Measurements from ENCODE around the gene RUNX3. TPM values are rescaled to one million over a fixed set of nuclear protein-coding genes. Genes with fewer than 3 reads are reported as not detected.

The RUNX3 gene
- total RNA-seq, 1 experiment from 2014 or later, result 22.6 TPM

- Histone ChIP-seq H3K27me3 (ENCODE audit: insufficient read depth, low read length) (no peaks in the 10 kb centered on the region), H3K36me3 (ENCODE audit: control insufficient read depth in 1 of 2, insufficient read depth in 2 of 2, low read length in 2 of 2) (no peaks in the 10 kb centered on the region; a peak in 2 of 4 replicates), H3K79me2 (ENCODE audit: insufficient read depth, low read length) (no peaks in the 10 kb centered on the region), H3K4me1 (ENCODE audit: control insufficient read depth in 1 of 2, insufficient read depth in 2 of 2, low read length in 2 of 2) (no peaks in the 10 kb centered on the region), H3K9me2 (ENCODE audit: insufficient read depth) (no peaks in the 10 kb centered on the region), H3K4me2 (ENCODE audit: low read length) (no peak overlapping the region), H3K9ac (ENCODE audit: low read length) (no peak overlapping the region), H3K9me3 (ENCODE audit: control insufficient read depth in 1 of 2, insufficient read depth in 1 of 2, low read depth in 1 of 2, low read length in 2 of 2) (no peaks in the 10 kb centered on the region), H3K4me3 (replicated peaks in 1 of 2; ENCODE audit: low read depth in 1 of 2, low read length in 2 of 2) (no peak overlapping the region), H3K27ac (ENCODE audit: low read depth, low read length) (no peak overlapping the region), H4K20me1 (ENCODE audit: insufficient read depth) (no peaks in the 10 kb centered on the region), H2AFZ (ENCODE audit: low read depth, low read length, poor library complexity, severe bottlenecking) (no peak overlapping the region)
- ATAC-seq (no peak), DNase-seq (ENCODE audit: low read depth, low spot score) (no peak)
- CTCF ChIA-PET, result no interaction called here
- RAD21 ChIA-PET (ENCODE audit: low non-redundant PET in 1 of 2, low total read pairs in 2 of 2, uncharacterized antibody in 2 of 2, unreplicated experiment in 2 of 2), result no interaction called here
- intact Hi-C loops (cut with micrococcal nuclease), result no loop called here
- POLR2A ChIA-PET, result no interaction called here
- no TSS peak for BruUV-seq (replicated peaks)
- no peak for TF ChIP-seq ZNF274 (IDR thresholded peaks at IDR 0.05; ENCODE audit: low read depth, low read length)
- TF ChIP-seq SRF (IDR thresholded peaks at IDR 0.05; ENCODE audit: low read depth), result no peak
- TF ChIP-seq SP1 (IDR thresholded peaks at IDR 0.05; ENCODE audit: low read depth), result no peak
- no peak for TF ChIP-seq SIN3A (IDR thresholded peaks at IDR 0.05; ENCODE audit: low read depth)
- no peak for TF ChIP-seq ELF1 (IDR thresholded peaks at IDR 0.05; ENCODE audit: borderline replicate concordance, low read depth)
- no peak for TF ChIP-seq ZFX (IDR thresholded peaks at IDR 0.05)
- no peak for TF ChIP-seq ZBTB33 (IDR thresholded peaks at IDR 0.05; ENCODE audit: extremely low read depth, insufficient replicate concordance, low read length)
- TF ChIP-seq EZH2phosphoT487 (IDR thresholded peaks at IDR 0.05; ENCODE audit: borderline replicate concordance), result no peak
- no peak for TF ChIP-seq FOSL1 (IDR thresholded peaks at IDR 0.05; ENCODE audit: low read depth)
- TF ChIP-seq TCF7L2 (IDR thresholded peaks at IDR 0.05; ENCODE audit: borderline replicate concordance, extremely low read depth, insufficient read depth, insufficient read length), result no peak
- TF ChIP-seq REST (IDR thresholded peaks at IDR 0.05; ENCODE audit: low read depth), result no peak
- no peak for TF ChIP-seq RAD21 (IDR thresholded peaks at IDR 0.05; ENCODE audit: low read depth)
- TF ChIP-seq MAX (IDR thresholded peaks at IDR 0.05), result no peak
- no peak for TF ChIP-seq YY1 (IDR thresholded peaks at IDR 0.05; ENCODE audit: extremely low read depth, insufficient replicate concordance, low read depth, low read length)
- TF ChIP-seq JUND (IDR thresholded peaks at IDR 0.05), result no peak
- TF ChIP-seq POLR2A (IDR thresholded peaks at IDR 0.05; ENCODE audit: borderline replicate concordance, extremely low read depth, insufficient read depth, insufficient read length), result no peak
Observed at GRCh38 chr1:24913274-24913604, 16.8 kb downstream of the RUNX3 start.
